ENCODE measurements around the gene B4GALNT3.

B4GALNT3 gene

DNA sequence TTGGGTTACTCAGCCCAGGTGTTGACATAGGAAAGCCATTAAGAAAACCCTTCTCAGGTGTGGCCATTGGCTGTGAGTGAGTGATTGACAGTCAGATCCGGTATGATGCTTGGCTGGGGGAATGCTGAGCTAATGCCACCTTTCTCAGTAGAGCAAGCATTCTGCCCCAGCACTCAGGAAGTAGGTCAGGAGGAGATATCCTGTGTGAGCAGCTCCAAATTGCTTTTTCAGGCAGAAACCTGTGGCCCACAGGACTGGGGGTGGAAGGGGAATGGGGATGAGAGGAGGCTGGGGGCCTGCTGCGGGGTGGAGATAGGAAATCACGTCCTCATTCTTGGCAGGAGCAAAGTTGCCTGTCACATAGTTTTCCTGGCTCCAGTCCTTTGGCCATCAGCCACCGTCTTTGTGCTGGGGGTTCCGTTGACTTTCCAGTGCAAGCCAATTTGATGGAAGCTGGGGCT is 147.8 kb downstream of the B4GALNT3 start:
- TF ChIP-seq, protein P1, sequence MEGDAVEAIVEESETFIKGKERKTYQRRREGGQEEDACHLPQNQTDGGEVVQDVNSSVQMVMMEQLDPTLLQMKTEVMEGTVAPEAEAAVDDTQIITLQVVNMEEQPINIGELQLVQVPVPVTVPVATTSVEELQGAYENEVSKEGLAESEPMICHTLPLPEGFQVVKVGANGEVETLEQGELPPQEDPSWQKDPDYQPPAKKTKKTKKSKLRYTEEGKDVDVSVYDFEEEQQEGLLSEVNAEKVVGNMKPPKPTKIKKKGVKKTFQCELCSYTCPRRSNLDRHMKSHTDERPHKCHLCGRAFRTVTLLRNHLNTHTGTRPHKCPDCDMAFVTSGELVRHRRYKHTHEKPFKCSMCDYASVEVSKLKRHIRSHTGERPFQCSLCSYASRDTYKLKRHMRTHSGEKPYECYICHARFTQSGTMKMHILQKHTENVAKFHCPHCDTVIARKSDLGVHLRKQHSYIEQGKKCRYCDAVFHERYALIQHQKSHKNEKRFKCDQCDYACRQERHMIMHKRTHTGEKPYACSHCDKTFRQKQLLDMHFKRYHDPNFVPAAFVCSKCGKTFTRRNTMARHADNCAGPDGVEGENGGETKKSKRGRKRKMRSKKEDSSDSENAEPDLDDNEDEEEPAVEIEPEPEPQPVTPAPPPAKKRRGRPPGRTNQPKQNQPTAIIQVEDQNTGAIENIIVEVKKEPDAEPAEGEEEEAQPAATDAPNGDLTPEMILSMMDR (conservative IDR thresholded peaks at IDR 0.05; ENCODE audit: low read depth, low read length) = no peak
- DNase-seq (ENCODE audit: low read depth) = no peak
- H3K4me3 ChIP-seq (ENCODE audit: low read length) = no peak overlapping the region

GRCh38 chr12:608413-608812 is 148.7 kb downstream of the B4GALNT3 start:
- DNase-seq (ENCODE audit: low read depth) = no peak
- TF ChIP-seq, protein P1 (conservative IDR thresholded peaks at IDR 0.05; ENCODE audit: low read depth, low read length) = no peak

GRCh38 chr12:608921-609320 is 149.2 kb downstream of the B4GALNT3 start:
- DNase-seq (ENCODE audit: low read depth) = no peak
- no peak overlapping the region for H3K4me3 ChIP-seq (ENCODE audit: low read length)
- TF ChIP-seq, protein P1 (conservative IDR thresholded peaks at IDR 0.05; ENCODE audit: low read depth, low read length) = no peak

More at GRCh38 chr12:608413-608812, 148.7 kb downstream of the B4GALNT3 start:
- H3K4me3 ChIP-seq (ENCODE audit: low read length) = no peak overlapping the region

DNA sequence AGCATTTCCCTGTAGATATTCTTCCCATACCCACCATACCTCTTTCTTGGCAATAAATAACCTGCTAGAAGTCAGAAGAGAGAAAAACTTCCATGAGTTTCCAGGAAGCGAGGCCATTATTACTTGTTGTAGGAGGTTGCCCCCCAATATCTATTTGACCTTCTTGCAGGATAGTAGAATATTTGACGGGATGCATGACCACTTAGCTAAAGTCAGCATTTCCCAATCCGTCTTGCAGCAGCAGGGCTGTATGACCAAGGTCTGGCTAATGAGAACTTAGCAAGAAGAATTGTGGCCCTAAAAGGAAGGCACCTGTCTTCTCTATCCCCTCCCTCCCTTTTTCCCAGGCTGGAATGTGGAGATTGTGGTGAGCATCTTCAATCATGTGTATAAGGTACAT is 152.0 kb downstream of the B4GALNT3 start:
- TF ChIP-seq, protein P1 (conservative IDR thresholded peaks at IDR 0.05; ENCODE audit: low read depth, low read length) = no peak
- DNase-seq (ENCODE audit: low read depth) = no peak
- no peak overlapping the region for H3K4me3 ChIP-seq (ENCODE audit: low read length)

GRCh38 chr12:612293-612692 is 152.6 kb downstream of the B4GALNT3 start:
- no peak for DNase-seq (ENCODE audit: low read depth)
- TF ChIP-seq, protein P1 (conservative IDR thresholded peaks at IDR 0.05; ENCODE audit: low read depth, low read length) = no peak
- no peak overlapping the region for H3K4me3 ChIP-seq (ENCODE audit: low read length)

DNA sequence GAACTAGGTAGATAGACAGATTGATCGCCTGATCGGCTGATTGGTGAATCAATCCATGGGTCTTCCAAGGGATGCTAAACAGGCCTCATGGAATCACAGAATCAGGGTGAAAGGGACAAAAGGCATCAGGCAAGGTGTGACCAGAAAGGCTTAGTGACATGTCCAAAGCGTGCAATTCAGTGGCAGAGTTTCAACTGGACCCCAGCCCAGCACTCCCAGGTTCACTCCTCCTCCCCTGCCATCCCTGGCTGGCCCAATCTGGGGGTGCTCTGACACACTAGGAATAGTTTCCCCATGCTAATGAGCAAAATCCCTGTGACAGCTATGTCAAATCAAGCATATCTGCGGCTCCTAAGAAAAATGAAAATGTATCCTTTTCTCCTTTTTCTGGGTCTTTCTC is 153.1 kb downstream of the B4GALNT3 start:
- TF ChIP-seq, protein P1 (conservative IDR thresholded peaks at IDR 0.05; ENCODE audit: low read depth, low read length) = no peak
- no peak overlapping the region for H3K4me3 ChIP-seq (ENCODE audit: low read length)
- DNase-seq (ENCODE audit: low read depth) = no peak

Measured in retinal pigment epithelial cell (primary cell).